ENCODE measurements around the gene SLC38A1. TPM values are rescaled to one million over a fixed set of nuclear protein-coding genes. Genes with fewer than 3 reads are reported as not detected.
A peak's percentile ranks its signal among the peaks of the same experiment; 100 is the strongest.

The SLC38A1 gene
- total RNA-seq, 4 donors from 2014 or later, result 173 to 200 (median 193) TPM

DNA sequence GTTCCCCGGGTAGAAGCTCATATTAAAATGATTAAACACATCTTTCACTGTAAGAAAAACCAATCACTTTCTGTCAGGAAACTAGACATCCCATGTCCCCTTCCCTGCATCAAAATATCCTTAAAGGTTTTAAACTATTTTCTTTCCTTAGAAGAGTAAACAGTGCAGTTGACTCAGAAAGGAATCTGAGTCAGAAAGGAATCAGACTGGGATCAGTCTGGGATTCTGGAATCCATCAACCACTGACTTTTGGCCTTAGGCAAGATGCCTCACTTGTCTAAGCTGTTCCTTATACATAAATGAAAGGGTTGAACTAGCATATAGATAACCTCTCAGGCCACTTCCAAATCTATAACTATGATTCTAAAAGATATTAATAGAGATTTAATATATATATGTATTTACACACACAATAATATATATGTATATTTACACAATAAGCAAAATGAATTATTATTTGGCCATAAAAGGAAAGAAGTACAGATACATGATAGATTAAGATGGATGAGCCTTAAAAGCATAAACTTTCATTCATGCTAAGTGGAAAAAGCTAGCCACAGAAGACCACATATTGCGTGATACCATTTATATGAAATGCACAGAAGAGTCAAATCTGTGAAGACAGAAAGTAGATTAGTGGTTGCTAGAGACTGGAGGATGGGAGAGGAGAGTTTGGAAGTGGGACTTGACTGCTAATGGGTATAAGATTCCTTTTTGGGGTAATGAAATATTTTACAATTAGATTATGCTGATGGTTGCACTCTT, 114.4 kb downstream of the SLC38A1 start:
- Histone ChIP-seq H3K9me3 (peaks cover 0 to 5% (median 2%) of the 10 kb centered on the region in 4 donors), H3K4me3 (no peak overlapping the region), H3K36me3 (no peaks in the 10 kb centered on the region), H3K27ac (replicated peaks in 1 of 4) (peak overlapping the region in 3 of 4 donors; percentile 18 to 42 (median 24)), H3K4me1 (peaks cover 6 to 57% (median 53%) of the 10 kb centered on the region in 4 donors), H3K27me3 (no peaks in the 10 kb centered on the region)
- intact Hi-C loops (cut with DNase I), result loop anchor here (5.0 kb wide), 1 partner anchor 208 kb away; no protein-coding TSS in a partner anchor
- WGBS, result 61% methylated on average over 2 of the region's 2 CpGs
- DNase-seq (ENCODE audit: extremely low spot score), result no peak
- TF ChIP-seq POLR2AphosphoS5 (IDR thresholded peaks at IDR 0.05) (peak in 1 of 2 donors; percentile 15), POLR2A (IDR thresholded peaks at IDR 0.05; ENCODE audit: low read depth) (no peak)
- TF ChIP-seq, protein P1, sequence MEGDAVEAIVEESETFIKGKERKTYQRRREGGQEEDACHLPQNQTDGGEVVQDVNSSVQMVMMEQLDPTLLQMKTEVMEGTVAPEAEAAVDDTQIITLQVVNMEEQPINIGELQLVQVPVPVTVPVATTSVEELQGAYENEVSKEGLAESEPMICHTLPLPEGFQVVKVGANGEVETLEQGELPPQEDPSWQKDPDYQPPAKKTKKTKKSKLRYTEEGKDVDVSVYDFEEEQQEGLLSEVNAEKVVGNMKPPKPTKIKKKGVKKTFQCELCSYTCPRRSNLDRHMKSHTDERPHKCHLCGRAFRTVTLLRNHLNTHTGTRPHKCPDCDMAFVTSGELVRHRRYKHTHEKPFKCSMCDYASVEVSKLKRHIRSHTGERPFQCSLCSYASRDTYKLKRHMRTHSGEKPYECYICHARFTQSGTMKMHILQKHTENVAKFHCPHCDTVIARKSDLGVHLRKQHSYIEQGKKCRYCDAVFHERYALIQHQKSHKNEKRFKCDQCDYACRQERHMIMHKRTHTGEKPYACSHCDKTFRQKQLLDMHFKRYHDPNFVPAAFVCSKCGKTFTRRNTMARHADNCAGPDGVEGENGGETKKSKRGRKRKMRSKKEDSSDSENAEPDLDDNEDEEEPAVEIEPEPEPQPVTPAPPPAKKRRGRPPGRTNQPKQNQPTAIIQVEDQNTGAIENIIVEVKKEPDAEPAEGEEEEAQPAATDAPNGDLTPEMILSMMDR (IDR thresholded peaks at IDR 0.05), result no peak

DNA sequence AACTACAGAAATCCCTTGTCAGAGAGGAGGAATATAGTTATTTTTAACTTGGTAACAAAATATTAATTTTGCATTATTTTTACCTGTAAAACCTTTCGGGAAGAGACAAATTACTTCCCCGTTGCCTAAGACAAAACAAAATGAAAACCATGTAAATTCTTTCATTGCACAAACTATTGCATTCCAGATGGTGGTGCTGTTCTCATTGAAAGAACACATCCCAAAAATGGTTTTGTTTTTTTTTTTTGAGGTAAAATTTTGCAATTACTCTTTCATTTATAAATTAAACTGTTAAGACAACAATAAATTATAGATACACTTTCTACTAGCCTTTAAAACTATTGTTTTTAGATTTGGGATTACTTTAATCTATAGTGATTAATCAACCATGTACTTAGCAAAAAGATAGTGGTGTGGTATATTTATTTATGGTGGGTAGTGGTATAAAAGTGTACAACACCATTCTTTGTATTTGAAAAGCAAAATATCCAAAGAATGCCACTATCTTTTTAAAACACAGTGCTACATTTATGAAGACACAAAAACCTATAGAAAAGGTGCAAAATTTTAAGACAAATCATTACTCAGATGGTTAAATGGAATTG, 115.5 kb downstream of the SLC38A1 start:
- DNase-seq (ENCODE audit: extremely low spot score), result no peak
- H3K27me3 ChIP-seq, result no peaks in the 10 kb centered on the region
- no peaks in the 10 kb centered on the region for H3K36me3 ChIP-seq
- TF ChIP-seq POLR2A (IDR thresholded peaks at IDR 0.05; ENCODE audit: low read depth), result no peak
- TF ChIP-seq, protein P1 (IDR thresholded peaks at IDR 0.05), result peak; percentile 52 to 72 (median 71)
- no peak for TF ChIP-seq POLR2AphosphoS5 (IDR thresholded peaks at IDR 0.05)
- H3K9me3 ChIP-seq, result peaks cover 0 to 5% (median 2%) of the 10 kb centered on the region in 4 donors
- peak overlapping the region in 2 of 4 donors; percentile 18 to 42 for H3K27ac ChIP-seq (replicated peaks in 1 of 4)
- intact Hi-C loops (cut with DNase I), result loop anchor here (2.0 to 5.0 kb wide), 2 partner anchors 115 to 209 kb away; partner anchors contain the start of gene SLC38A1
- no peak overlapping the region for H3K4me3 ChIP-seq
- 17% methylated on average over 2 of the region's 2 CpGs for WGBS
- H3K4me1 ChIP-seq, result peaks cover 6 to 47% (median 43%) of the 10 kb centered on the region in 4 donors

- no peaks in the 10 kb centered on the region for H3K27me3 ChIP-seq
- intact Hi-C loops (cut with DNase I), result loop anchor here (2.0 to 5.0 kb wide), 2 partner anchors 116 to 210 kb away; partner anchors contain the start of gene SLC38A1
- no peaks in the 10 kb centered on the region for H3K36me3 ChIP-seq
- TF ChIP-seq POLR2A (IDR thresholded peaks at IDR 0.05; ENCODE audit: low read depth), result no peak
- no peak for TF ChIP-seq EP300 (IDR thresholded peaks at IDR 0.05)
- TF ChIP-seq POLR2AphosphoS5 (IDR thresholded peaks at IDR 0.05), result no peak
- TF ChIP-seq, protein P1 (IDR thresholded peaks at IDR 0.05), result no peak
- H3K4me1 ChIP-seq, result peaks cover 6 to 38% (median 34%) of the 10 kb centered on the region in 4 donors
- no peak overlapping the region for H3K4me3 ChIP-seq
- DNase-seq (ENCODE audit: extremely low spot score), result no peak
- WGBS, result 63% methylated on average over 1 of the region's 1 CpG
- peaks cover 0 to 5% (median 2%) of the 10 kb centered on the region in 4 donors for H3K9me3 ChIP-seq
- no peak overlapping the region for H3K27ac ChIP-seq (replicated peaks in 1 of 4)
Observed at GRCh38 chr12:46152456-46152855, 116.4 kb downstream of the SLC38A1 start.

DNA sequence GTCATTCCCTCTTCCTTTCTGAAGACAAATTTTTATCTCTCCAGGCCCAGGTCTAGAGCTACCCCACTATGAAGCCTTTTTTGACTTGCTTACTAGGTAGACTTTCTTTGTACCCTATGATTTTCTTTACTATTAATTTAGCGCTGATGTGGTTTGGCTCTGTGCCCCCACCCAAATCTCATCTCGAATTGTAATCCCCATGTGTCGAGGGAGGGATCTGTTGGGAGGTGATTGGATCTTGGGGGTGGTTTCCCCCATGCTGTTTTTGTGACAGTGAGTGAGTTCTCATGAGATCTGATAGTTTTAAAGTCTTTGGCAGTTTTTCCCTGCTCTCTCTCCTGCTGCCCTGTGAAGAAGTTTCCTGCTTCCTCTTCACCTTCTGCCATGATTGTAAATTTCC, 118.1 kb downstream of the SLC38A1 start:
- no peaks in the 10 kb centered on the region for H3K27me3 ChIP-seq
- intact Hi-C loops (cut with DNase I), result loop anchor here (5.0 kb wide), 1 partner anchor 212 kb away; no protein-coding TSS in a partner anchor
- no peak for DNase-seq (ENCODE audit: extremely low spot score)
- H3K9me3 ChIP-seq, result no peaks in the 10 kb centered on the region
- no peak overlapping the region for H3K27ac ChIP-seq (replicated peaks in 1 of 4)
- TF ChIP-seq POLR2AphosphoS5 (IDR thresholded peaks at IDR 0.05) (no peak), EP300 (IDR thresholded peaks at IDR 0.05) (no peak)
- TF ChIP-seq, protein P1 (IDR thresholded peaks at IDR 0.05), result no peak
- 68% methylated on average over 3 of the region's 3 CpGs for WGBS
- no peaks in the 10 kb centered on the region for H3K36me3 ChIP-seq
- peaks cover 6 to 36% (median 28%) of the 10 kb centered on the region in 4 donors for H3K4me1 ChIP-seq
- no peak overlapping the region for H3K4me3 ChIP-seq

Measured in esophagus muscularis mucosa (tissue), 4 donors.